GM21786 (cell line): ENCODE results near the gene PDSS2.

Experiments used
- ATAC-seq: cut with Tn5 transposase; IDR thresholded peaks from one replicate; pipeline ENCODE4 v1.9.1; 2021; ENCODE audit not compliant: unreplicated experiment

Gene PDSS2, protein sequence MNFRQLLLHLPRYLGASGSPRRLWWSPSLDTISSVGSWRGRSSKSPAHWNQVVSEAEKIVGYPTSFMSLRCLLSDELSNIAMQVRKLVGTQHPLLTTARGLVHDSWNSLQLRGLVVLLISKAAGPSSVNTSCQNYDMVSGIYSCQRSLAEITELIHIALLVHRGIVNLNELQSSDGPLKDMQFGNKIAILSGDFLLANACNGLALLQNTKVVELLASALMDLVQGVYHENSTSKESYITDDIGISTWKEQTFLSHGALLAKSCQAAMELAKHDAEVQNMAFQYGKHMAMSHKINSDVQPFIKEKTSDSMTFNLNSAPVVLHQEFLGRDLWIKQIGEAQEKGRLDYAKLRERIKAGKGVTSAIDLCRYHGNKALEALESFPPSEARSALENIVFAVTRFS

DNA sequence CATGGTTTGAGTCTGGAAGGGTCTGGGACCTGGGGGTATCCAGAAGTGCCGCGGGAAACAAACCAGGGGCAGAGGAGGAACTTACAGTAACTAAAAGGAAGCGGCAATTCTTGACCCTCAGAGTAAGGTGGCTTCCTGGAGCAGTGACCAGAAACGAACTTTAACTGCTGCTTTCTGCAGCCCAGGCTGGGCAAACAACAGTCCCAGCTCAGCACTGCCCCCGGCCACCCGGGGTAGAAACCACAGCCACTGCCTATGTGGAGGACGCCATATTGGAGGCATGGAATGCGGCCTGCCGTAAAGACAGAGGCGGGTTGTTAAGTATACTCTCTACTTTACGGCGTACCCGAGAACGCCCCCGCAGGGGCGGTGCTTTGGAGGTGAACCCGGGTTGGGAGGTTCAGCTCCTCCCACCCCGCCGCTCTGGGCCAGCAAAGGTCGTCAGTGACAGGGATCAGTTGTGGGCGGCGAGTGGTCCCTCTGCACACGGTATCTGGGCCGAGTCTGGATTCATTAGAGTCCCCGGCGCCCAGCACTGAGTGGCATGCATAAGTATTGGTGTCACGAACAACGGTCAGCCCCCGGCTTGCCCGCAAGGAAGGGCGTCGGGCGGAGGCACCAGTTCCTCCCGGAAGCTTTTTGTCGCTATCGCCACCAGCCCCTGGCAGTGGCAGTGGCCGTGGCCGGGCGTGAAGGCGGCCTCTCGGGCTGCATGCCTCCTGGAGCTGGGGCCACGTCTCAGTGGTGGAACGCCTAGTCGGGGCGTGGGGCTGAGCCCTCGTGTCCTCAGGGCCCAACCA, at the start of gene PDSS2:
TSS of gene PDSS2 (minus strand) at position 282 of the 800 bp plus-strand sequence. CDS start at position 3, 279 bp downstream.
- ATAC-seq = peak; percentile 90

DNA sequence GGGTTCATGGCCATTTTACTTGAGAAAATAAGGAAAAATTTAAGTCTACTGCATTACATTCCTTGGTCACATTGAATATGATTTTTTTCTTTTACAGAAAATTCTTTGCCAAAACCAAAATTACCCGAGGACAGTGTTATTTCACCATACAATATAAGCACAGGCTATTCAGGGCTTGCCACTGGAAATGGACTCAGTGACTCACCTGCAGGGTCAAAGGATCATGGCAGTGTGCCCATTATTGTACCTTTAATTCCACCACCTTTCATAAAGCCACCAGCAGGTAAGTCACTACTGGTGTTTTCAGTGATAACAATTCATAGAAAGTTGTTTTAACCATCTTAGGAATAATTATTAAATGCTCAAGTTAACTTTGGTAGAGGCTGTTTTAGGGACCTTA, 46.8 kb upstream of the PDSS2 start:
- no peak for ATAC-seq

DNA sequence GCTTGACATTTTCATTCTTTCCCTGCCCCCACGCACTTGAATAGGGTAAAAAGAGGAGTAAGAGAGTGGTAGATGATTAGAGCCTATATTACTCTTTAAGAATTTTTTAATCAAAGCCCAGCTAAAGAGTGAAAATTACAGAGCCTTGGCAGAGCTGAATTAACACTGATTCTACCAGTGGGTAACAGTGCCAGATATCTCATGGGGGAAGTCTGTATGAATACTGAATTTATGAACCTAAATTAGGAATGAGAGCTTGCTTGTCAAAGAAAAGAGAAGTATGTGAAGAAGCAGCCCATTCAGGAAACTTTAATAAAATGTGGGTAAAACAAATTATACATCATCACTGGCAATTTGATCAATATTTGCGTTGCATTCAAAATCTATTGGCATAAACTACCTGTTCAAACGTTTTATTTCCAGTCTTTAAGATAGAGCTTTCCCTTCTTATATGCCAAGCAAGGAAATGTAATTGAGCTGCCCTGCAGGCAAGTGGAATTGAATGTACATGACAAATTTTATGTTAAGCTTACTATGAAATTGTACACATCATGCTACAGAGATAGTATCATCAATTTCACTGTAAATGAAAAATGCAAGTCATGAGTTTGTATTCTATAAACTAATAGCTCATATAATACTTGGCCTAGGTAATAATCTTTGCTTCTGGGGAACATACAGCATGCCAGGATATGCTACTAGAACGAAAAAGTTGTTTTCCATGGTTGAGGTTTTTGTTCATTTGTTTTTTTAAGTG, 45.1 kb upstream of the PDSS2 start:
- no peak for ATAC-seq

DNA sequence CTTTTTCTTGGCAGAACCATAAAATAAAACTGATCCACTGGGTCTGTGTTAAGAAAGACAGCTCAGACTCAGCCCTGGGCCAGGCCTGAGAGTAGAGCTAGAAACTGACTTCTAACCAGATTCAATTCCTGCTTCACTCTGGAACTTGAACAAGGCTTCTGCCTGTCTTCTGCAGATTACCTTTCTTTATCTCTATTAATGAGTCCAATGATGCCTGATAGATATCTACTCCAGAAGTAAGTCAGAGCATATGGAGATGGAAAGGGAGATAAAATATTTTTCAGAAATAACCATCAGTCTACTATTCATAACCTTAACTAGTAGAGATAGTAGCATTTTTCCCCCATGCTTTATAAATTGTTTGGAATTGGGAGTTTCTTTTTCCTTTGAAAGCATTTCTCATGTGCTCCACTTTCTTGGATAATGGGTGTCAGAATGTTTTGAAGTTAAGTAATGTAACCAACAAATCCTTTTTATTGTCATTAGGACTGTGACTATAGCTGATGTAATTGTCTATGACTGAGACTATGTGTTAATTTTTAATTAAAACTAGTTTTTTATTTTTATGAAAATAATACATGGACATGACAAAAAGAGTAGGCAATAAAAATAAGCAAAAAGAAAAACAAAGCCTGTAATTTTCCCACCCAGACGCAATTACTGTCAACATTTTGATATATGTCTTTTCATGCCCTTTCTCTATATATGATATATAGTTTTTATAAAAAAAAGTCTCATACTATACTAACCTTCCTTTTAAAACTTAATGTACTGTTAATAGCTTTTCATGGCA, 37.7 kb upstream of the PDSS2 start:
- ATAC-seq = no peak

DNA sequence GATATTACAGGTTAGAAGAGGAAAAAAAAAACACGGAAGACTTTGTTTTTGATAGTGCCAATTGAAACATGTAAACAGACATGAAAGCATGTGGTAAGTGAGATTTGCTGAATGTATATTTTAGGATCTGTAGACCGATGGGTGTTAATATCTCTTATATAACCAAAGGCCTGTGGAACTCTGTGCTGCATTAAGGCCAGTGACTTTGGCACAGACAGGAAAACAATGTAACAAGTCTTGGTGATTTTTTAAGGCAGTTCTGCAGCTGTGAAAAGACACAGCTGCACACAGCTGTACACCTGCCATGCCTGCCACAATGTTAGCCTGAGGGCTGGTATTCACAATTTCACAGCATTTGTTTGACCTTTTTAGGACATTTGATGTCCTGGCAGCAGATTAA, 36.6 kb upstream of the PDSS2 start:
- ATAC-seq = no peak

DNA sequence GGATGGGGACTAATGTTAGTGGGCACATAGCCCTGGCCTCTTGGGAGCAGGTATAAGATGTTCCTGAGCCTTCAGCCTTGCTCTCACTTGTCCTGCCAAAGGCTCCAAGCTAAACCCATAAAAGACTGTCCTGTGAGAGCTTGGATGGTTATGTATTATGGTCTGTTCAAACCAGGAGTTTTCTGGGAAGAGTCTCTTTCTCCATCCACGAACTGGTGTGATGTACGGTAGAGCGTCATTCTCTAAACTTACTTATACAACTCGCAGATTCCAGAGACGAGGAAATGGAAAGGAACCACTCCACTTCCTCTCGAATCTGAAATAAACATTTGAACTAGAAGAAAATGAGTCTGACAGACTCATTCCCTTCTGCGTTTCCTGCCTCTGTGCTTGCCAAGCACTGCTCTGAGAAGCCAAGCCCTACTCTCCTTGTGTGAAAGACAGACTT, 35.9 kb upstream of the PDSS2 start:
- ATAC-seq = no peak

DNA sequence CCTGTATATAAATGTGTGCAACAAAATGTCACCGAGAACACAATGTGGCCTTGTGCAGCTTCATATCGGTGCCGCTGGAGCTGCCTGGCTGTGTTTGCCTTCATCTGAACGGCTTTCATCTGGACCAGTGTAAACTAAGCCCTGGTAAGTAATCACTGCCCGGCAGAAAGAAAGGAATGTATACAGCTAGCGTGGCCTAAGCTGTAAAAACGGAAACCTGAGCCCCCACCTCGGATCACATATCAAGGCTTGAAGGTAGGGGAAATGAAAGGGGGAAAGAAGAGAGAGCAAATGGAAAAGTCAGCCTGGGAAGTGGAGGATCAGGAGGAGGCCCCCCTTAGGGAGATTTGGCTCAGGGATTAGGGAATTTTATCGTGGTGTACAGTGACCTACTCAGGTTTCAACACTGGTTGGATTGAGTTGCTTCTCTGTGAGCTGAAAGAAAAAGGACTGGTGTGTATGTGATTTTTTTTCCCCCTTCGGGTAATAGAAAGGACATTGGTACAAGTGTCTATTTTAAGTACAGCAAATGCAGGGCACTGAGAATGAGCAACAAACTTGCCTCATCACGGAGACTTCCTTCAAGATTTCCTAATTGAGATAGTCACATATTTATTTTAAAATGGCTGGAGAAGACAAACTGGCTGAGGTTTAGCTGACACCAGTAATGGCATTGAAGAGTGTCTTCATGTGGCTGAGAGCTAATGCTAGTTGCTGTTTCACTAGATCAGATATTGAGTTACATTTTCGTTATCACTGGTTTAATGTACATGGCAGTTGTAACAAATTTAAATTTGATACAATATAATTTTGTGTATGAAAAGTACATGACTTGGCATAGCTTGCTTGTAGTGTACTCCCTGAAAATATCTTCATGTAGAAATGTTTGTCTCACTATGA, 34.0 kb upstream of the PDSS2 start:
- no peak for ATAC-seq

DNA sequence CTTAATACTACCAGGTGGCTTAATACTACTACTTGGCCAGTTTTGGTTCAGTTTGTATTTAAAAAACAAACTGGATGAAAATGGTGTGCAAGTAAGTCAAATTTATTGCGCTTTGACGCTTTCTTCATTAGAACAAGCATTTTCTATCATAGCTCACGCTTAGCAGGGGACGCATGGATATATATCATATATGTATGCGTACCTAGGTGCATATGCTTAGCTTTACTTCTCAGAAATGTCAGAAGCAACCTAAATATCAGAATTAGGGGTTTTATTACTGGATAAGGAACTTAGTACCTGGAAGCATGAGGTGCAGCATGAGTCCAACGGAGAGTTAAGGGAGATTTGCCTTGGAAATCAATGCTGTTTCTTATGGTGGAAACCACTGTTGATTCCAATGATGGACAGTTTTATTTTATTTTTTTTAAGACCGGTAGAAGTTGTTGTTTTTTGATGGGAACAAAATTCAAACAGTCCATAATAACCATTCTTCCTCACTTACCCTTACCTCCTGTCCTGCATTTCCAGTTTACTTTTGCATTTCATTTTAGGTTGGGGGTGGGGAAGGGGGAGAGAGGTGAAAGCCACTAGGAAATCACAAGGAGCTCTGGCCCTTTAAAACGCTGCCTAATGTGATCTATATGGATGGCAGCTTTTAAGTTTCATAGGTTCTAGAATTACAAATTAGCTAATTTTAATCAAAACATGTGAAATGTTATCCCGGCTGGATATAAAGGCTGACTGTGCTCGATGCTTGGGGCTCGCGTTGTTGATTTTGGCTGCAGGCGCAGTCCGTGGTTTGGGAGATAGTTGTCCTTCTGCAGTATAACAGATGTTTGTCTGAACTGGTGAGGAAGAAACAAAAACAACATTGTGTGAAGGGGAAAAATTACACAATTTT, 32.6 kb upstream of the PDSS2 start:
- ATAC-seq = no peak

DNA sequence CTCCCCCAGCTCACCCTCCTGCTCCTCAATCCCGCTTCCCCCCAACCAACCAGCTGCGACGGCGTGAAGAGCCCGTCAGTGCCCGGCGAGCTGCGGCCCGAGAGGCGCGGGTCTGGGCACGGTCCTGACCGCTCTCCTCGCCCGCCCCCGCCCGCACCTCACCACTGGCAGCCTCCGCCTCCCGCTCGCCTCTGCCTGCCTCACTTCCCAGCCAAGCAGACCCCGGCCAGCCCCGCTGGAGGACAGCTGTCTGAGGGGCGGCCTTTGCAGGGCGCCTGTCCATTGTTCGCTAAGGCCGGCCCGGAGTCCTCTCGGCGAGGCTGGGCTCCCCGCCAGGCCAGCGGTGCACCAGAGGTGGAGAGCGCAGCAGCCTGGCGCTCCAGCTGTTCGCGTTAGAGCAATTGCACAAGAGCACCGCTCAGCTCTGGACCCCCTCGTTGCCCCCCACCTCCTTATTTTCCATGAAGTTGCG, 31.8 kb upstream of the PDSS2 start:
- no peak for ATAC-seq

DNA sequence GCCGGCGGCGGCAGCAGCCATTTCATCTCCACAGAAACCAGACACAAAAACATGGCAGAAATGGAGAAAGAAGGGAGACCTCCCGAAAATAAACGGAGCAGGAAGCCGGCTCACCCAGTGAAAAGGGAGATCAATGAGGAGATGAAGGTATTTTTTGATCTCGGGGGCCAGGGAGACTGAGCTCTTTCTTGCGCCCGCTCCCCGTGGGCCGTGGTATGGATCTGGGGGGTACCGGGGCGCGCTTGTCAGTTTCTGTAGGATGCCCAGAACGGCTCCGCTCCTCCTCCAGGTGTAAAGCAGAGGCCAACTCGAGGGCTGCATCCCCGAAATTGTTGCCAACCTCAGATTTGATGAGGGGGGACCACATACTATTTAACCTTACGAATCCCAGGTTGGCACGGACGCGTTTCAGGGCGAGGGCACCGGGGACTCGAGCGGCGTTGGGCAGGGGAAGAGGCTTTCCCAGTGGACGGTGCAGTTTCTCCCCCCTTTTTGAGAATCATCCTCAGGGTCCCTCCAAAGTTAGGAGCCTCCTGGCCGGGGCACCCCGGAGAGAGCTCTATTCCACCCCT, 31.3 kb upstream of the PDSS2 start:
- no peak for ATAC-seq

DNA sequence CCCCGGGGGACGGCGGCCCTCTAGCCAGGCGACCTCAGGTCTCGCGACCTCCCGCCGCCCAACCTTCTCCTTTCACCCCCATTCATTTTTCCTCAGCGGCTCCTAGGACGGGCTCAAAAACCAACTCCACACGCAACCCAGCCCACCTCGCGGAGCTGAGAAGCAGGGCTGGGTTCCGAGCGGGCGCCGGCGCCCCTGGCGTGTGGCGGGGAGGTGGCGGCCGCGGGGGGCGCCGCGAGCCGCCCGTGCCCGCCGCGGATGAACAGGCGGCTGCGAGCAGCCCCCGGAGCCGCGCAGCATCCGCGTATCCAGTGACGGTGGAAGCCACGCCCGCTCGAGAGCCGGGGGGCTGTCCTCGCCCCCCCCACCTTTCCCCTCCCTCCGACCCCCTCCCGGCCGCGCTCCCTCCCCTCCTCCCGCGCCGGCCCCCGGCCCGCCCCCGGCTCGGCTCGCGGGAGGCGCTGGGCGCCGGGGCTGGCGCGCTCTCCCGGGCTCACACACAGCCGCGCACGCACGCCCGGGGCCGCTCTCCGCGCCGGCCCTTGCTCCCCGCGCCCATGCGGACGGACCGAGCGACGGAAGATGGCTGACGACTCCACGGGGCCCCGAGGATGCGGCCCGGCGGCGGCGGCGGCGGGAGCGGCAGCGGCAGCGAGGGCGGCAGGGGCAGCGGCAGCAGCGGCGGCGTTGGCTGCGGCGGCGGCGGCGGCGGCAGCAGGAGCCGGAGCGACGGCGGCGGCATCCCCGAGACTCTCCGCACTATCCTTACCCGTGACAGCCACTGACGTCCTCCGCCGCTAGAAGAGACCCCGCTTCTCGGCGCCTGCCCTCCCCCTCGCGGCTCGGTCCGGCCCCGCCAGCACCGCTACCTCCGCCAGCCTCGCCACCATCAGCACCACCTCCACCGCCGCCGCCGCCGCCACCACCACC, 30.5 kb upstream of the PDSS2 start, which contains the start of gene SOBP:
TSS of gene SOBP (plus strand) at position 482 of the 930 bp plus-strand sequence. CDS start 500 bp downstream, outside the sequence.
- ATAC-seq = no peak

DNA sequence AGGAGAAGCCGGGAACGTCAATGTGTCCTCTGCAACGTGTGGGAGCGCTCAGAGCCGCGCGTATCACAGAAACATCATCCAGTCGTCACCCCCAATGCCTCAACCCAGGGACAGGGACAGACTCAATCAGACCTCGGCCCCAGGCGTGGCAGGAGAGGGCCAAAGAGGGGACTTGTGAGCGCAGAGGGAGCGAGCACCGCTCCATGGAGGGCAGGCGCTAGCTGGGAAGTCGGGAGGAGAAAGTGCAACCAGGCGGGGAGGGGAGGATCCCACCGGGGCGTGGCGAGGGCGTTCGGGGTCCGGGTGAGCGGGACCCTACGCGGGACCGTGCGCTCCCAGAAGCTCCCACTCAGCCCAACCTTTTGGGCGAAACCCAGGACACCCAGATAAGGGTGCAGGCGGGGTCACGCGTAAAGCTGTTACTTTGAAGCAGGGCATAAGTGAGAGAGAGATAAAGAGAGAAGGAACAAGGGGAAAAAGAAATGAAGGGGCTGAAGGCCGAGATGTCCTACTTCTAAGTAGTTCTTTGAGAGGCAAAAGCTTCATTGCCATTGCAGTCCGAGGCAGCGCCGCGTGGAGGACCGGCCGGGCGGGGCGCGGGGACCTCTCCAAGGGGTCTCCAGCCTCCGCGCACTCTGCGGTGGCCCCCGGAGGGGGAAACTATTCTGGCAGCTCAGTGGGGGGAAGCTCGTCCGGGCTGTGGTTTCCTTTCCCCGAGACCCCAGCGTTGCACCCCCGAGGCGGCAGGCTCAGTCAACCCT, 29.7 kb upstream of the PDSS2 start:
- no peak for ATAC-seq

DNA sequence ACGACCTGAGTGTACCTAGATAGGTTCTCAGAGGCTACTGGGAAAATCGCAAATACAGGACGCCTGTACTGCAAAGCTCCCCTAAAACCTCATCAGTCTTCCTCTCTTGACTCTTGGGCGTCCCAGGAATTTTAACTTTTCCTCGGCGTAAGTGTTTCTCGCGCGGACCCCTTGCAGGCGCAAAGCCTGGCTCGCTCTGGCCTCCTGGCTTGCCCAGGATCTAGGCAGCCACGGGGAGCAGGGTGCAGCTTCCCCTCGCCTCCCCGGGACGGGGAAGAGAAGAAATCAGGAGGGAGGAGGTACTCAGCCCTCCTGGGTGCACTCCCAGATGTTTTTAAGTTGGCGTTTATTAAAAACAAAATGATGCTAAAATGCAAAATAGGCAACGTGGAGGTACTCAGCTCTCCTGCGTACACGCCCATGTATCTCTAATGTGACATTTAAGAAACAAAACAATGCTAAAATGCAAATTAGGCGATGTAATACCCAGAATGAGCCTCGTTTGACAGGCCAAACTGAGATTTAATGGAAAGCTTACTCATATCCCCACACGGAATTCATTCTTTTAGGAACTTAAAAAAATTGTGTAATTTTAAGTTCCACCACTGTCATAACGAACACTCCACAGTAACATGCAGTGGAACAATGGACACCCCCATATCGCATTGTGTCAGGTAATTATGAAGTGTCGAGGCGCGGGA, 29.0 kb upstream of the PDSS2 start:
- no peak for ATAC-seq

DNA sequence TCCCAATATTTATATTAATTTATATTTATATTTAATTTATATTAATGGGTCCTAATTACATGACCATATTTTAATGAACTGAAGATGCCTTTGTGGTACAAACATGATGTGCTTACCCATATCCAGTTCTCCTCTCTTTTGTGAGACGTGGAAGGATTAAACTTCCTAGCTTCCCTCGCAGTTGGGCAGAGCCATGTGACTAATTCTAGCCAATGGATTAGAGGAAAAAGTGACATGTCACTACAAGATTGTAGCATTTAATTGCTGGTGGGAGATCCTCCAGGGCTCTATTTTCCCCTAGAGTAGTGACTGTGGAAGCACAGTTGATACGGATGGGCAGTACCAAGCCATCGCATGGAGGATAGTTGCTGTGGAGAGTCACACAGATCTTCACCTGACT, 25.8 kb upstream of the PDSS2 start:
- no peak for ATAC-seq

DNA sequence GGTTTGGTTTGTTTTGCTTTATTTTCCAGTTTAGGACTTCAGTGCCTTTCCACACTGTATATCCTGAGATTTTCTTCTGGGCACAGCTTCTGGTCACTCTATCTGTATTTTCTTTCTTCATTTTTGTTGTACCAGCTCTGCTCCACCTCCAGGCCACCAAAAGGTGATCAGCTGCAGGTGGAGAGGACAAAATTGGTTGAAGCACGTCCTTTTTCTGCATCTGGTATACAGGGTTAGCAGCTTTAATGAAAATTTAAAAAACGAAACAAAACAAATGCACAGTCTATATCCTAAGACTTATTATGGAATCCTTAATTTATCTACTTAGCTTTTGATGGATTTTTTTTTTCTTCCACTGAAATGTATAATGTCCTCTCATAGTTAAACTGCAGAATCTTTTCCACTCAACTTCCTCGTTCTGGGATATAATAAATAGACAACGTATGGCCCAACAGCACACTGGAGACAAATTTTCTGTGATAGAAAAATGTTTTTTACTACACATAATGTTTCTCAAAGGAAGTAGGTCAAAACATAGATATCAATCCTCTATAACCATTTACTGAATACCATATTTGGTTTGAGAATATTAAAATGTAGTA, 19.8 kb upstream of the PDSS2 start:
- no peak for ATAC-seq
